Measurements from ENCODE around the gene WDR86. TPM values are rescaled to one million over a fixed set of nuclear protein-coding genes. Genes with fewer than 3 reads are reported as not detected.

WDR86 gene
- total RNA-seq, 1 experiment from 2014 or later = 0.86 TPM

DNA sequence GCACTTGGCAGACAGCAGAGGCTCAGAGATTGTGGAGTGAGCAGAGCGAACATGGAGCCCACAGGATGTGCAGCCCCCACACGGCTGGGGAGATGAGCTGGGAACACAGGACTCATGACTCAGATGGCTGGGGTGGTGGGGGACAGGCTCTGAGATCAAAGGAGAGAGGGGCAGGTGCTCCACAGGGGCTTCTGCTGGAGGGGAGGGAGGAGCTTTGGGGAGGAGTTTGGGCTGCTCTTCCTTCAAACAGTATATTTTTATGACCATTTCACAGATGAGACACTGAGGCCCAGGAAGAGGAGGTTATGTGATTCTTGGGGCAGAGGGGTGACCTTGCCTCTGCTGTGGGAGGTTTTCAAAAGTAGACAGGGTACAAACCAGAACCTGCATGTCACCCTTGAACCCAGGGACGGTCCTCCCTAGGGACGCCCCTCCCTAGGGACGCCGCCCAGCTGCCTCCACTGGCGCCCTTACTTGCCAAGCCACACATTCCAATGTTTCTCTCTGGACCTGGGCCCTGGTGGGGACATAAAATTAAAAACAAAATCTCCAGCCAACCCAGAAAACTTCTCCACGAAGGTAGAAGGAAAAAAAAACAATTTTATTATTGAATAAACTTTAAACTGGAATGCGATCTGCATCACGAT is 31.1 kb upstream of the WDR86 start:
- no peak overlapping the region for H3K4me3 ChIP-seq (ENCODE audit: low read depth, low read length, poor library complexity, severe bottlenecking)
- peaks cover 2% of the 10 kb centered on the region for H3K27me3 ChIP-seq (replicated peaks; ENCODE audit: insufficient read depth, low read depth, low read length, poor library complexity)
- no peaks in the 10 kb centered on the region for H3K36me3 ChIP-seq (ENCODE audit: insufficient read depth, low read length, poor library complexity, severe bottlenecking)
- ChIA-PET CTCF (interaction anchor here (1.4 kb wide), 1 partner anchor 8 kb away, joined by 3 read pairs; no protein-coding TSS in a partner anchor), POLR2A (ENCODE audit: low non-redundant PET) (no interaction called here)
- intact Hi-C loops (cut with micrococcal nuclease; ENCODE audit: unreplicated experiment) = no loop called here
- no peaks in the 10 kb centered on the region for H3K4me1 ChIP-seq (ENCODE audit: insufficient read depth, low read length, poor library complexity, severe bottlenecking)
- H3K27ac ChIP-seq (ENCODE audit: low read depth, low read length, poor library complexity, severe bottlenecking) = no peak overlapping the region
- no peaks in the 10 kb centered on the region for H3K9me3 ChIP-seq (ENCODE audit: low read depth, low read length, poor library complexity, severe bottlenecking)
- BruUV-seq (replicated peaks) = no TSS peak
- TF ChIP-seq EZH2 (IDR thresholded peaks at IDR 0.05; ENCODE audit: borderline replicate concordance, low read depth, low read length, poor library complexity, severe bottlenecking) = no peak
- TF ChIP-seq, protein P1, sequence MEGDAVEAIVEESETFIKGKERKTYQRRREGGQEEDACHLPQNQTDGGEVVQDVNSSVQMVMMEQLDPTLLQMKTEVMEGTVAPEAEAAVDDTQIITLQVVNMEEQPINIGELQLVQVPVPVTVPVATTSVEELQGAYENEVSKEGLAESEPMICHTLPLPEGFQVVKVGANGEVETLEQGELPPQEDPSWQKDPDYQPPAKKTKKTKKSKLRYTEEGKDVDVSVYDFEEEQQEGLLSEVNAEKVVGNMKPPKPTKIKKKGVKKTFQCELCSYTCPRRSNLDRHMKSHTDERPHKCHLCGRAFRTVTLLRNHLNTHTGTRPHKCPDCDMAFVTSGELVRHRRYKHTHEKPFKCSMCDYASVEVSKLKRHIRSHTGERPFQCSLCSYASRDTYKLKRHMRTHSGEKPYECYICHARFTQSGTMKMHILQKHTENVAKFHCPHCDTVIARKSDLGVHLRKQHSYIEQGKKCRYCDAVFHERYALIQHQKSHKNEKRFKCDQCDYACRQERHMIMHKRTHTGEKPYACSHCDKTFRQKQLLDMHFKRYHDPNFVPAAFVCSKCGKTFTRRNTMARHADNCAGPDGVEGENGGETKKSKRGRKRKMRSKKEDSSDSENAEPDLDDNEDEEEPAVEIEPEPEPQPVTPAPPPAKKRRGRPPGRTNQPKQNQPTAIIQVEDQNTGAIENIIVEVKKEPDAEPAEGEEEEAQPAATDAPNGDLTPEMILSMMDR (conservative IDR thresholded peaks at IDR 0.05; ENCODE audit: low read depth, low read length) = no peak
- DNase-seq (ENCODE audit: low spot score) = no peak

GRCh38 chr7:151439855-151440798 is 30.3 kb upstream of the WDR86 start, which contains the start of gene CRYGN:
Gene CRYGN (minus strand): TSS chr7:151440141. CDS start chr7:151439917, 224 bp downstream.
- no peaks in the 10 kb centered on the region for H3K36me3 ChIP-seq (ENCODE audit: insufficient read depth, low read length, poor library complexity, severe bottlenecking)
- peaks cover 2% of the 10 kb centered on the region for H3K27me3 ChIP-seq (replicated peaks; ENCODE audit: insufficient read depth, low read depth, low read length, poor library complexity)
- CTCF ChIA-PET = interaction anchor here (1.4 kb wide), 1 partner anchor 9 kb away, joined by 3 read pairs; no protein-coding TSS in a partner anchor
- POLR2A ChIA-PET (ENCODE audit: low non-redundant PET) = no interaction called here
- DNase-seq (ENCODE audit: low spot score) = no peak
- BruUV-seq (replicated peaks) = no TSS peak
- no peak for TF ChIP-seq EZH2 (IDR thresholded peaks at IDR 0.05; ENCODE audit: borderline replicate concordance, low read depth, low read length, poor library complexity, severe bottlenecking)
- H3K4me3 ChIP-seq (ENCODE audit: low read depth, low read length, poor library complexity, severe bottlenecking) = peak within 1 kb of the TSS; percentile 29
- intact Hi-C loops (cut with micrococcal nuclease; ENCODE audit: unreplicated experiment) = no loop called here
- H3K27ac ChIP-seq (ENCODE audit: low read depth, low read length, poor library complexity, severe bottlenecking) = no peak within 1 kb of the TSS
- no peaks in the 10 kb centered on the region for H3K9me3 ChIP-seq (ENCODE audit: low read depth, low read length, poor library complexity, severe bottlenecking)
- H3K4me1 ChIP-seq (ENCODE audit: insufficient read depth, low read length, poor library complexity, severe bottlenecking) = no peaks in the 10 kb centered on the region

DNA sequence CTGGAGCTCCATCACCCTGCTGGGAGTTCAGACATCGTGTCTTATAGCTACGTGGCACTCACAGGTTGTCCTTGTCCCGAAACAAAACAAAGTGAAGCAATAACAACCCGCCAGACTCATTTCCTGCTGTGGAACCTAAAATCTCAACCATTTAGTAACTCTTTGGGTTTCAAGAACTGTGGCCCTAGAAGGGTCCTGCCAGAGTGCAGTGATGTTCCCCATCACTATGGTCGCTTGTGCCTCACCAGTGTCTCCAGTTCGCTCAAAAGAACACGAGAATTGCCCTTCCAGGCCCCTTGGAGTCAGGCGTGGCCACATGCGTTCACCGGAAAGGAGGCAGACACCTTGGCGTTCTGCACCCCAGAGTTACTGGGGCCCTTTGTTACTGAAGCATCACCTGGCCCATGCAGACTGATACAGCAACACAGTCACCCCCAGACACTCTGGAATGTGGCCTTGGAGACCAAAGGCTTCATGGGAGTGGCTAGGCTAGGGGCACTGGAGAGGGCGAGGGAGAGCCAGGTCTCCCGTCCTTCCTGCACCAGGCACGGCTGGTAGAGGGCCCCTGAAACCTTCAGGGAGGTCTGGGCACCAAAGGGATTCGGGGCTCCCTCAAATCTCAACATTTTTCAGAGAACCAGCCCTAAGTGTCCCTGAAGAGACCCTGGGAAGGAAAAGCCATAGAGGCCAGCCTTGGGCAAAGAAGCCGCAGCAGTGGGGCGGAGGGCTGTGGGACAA is 29.2 kb upstream of the WDR86 start:
- no peaks in the 10 kb centered on the region for H3K9me3 ChIP-seq (ENCODE audit: low read depth, low read length, poor library complexity, severe bottlenecking)
- TF ChIP-seq EZH2 (IDR thresholded peaks at IDR 0.05; ENCODE audit: borderline replicate concordance, low read depth, low read length, poor library complexity, severe bottlenecking) = no peak
- TF ChIP-seq, protein P1 (conservative IDR thresholded peaks at IDR 0.05; ENCODE audit: low read depth, low read length) = no peak
- intact Hi-C loops (cut with micrococcal nuclease; ENCODE audit: unreplicated experiment) = no loop called here
- no TSS peak for BruUV-seq (replicated peaks)
- CTCF ChIA-PET = no interaction called here
- no peaks in the 10 kb centered on the region for H3K36me3 ChIP-seq (ENCODE audit: insufficient read depth, low read length, poor library complexity, severe bottlenecking)
- no peaks in the 10 kb centered on the region for H3K4me1 ChIP-seq (ENCODE audit: insufficient read depth, low read length, poor library complexity, severe bottlenecking)
- POLR2A ChIA-PET (ENCODE audit: low non-redundant PET) = no interaction called here
- no peak overlapping the region for H3K4me3 ChIP-seq (ENCODE audit: low read depth, low read length, poor library complexity, severe bottlenecking)
- H3K27ac ChIP-seq (ENCODE audit: low read depth, low read length, poor library complexity, severe bottlenecking) = no peak overlapping the region
- H3K27me3 ChIP-seq (replicated peaks; ENCODE audit: insufficient read depth, low read depth, low read length, poor library complexity) = peaks cover 2% of the 10 kb centered on the region
- no peak for DNase-seq (ENCODE audit: low spot score)

All from A673 (cell line).